Left ventricle myocardium superior (tissue), 1 donor: ENCODE measurements around the gene FNBP1. TPM values are rescaled to one million over a fixed set of nuclear protein-coding genes. Genes with fewer than 3 reads are reported as not detected.
A peak's percentile ranks its signal among the peaks of the same experiment; 100 is the strongest.
"Not testable (repeated sequence)": the region's sequence is repeated elsewhere in the genome, so short reads cannot be mapped to it uniquely, and the experiment has no call there.

ENCODE experiments used
- ATAC-seq: fragments of 200-7000 bp; cut with Tn5 transposase; one replicate; pipeline ENCODE4 v1.9.1; 2020; ENCODE audit warnings: mild to moderate bottlenecking, moderate library complexity
- DNase-seq: peaks from one replicate; pipeline ENCODE4 v3.0.0-alpha.2; 2020
- intact Hi-C: fragments of 100-400 bp; cut with micrococcal nuclease; formaldehyde crosslinking; loops from one replicate; pipeline ENCODE4 v1.11.0; 2022
- total RNA-seq: library from RNA; stranded (reverse); fragmentation: NEBNext Ultra II Directional; extraction: Animal tissue kit (Norgen Biotek cat#: 25700); gene quantifications from one replicate; pipeline ENCODE4 v1.2.1, GENCODE V29; 2021
- donor health status: DM: no; HTN: yes; CAD: no; lungs with severe emphysema.

The FNBP1 gene
- total RNA-seq, 1 donor from 2014 or later = 23.7 TPM

DNA sequence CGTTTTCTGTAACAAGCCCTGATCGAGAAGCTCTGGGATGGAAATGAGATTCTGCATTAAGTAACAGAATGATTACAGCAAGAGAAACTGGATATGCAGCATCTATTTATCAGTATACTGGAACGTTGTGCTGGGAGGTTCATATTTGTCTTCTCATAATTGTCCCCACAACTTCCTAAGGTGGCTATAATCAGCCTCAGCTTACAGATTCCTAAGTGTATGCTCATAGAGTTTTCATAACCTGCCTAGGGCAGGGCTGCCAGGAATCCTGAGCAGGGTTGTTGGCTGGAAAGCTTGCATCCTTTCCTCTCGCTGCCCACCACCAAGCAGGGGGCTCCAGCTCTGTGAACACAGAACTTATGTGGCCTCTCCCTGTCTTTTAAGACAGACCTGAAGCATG is 70.2 kb downstream of the FNBP1 start:
- intact Hi-C loops = no loop called here
- DNase-seq = no peak
- no peak for ATAC-seq

- intact Hi-C loops = no loop called here
- ATAC-seq (peak; percentile 41), DNase-seq (no peak)
Measured at GRCh38 chr9:129968690-129969485, 74.1 kb downstream of the FNBP1 start.

- DNase-seq (peak; percentile 44), ATAC-seq (peak; percentile 36)
Measured at GRCh38 chr9:129964901-129965734, 77.9 kb downstream of the FNBP1 start.

DNA sequence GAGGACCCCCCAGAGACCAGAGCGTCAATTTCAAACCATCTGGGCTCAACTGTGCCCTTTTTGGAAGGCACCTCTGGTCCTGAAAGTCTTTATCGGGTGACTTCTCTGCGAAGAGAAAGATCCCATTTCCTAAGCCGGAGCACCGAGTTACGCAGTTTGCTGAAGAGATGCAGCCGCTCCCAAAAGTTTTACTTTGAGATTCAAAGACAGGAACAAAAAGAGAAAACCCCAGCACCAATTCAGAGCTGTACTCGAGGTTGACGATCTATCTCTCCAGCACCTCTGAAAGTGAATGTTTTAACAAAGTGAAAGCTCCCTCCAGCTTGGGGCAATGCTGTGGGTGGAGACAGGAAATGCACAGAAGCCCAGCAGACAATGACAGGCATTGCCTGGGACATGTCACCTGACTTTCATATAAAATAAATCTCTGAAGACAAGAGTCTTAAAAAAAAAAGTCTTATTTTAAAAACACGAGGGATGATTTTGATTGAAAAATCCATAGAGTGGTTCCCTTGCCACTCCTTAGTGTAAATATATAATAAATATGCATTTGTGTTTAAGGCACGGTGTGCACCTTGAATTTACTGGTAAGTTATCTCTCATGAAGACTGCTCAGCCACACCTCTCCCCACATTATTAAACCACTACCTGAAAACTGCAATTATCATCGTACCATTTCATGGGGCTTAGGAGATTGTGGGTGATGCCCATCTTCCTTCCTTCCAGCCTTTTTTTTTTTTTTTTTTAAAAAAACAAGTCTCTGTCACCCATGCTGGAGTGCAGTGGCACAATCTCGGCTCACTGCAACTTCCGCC is 79.9 kb downstream of the FNBP1 start:
- intact Hi-C loops = no loop called here
- peak; percentile 83 for ATAC-seq
- no peak for DNase-seq

More at GRCh38 chr9:129964901-129965734, 77.9 kb downstream of the FNBP1 start:
- intact Hi-C loops = no loop called here

DNA sequence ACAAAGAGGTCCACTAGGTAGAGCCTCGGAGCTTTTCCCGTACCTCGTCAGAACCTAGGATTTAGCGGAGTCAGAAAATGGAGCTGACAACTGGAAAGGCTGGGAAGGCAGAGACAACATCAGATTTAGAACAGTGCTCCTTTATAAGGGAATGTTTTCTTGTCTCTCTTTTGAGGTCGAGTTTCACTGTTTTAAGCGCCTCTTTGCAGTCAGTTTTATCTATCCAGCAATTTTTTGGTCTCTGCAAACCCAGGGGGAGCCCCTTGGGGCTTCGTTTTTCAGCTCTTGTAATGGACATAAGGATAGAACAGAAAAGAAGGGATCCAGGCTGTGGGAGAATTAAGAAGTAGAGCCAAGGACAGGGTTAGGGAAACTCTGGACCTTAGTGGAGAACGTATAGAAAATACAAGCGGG is 80.5 kb downstream of the FNBP1 start:
- intact Hi-C loops = no loop called here
- DNase-seq (no peak), ATAC-seq (peak; percentile 27)

- ATAC-seq = no peak
- no peak for DNase-seq
- intact Hi-C loops = no loop called here
Measured at GRCh38 chr9:129958796-129959195, 84.2 kb downstream of the FNBP1 start.

DNA sequence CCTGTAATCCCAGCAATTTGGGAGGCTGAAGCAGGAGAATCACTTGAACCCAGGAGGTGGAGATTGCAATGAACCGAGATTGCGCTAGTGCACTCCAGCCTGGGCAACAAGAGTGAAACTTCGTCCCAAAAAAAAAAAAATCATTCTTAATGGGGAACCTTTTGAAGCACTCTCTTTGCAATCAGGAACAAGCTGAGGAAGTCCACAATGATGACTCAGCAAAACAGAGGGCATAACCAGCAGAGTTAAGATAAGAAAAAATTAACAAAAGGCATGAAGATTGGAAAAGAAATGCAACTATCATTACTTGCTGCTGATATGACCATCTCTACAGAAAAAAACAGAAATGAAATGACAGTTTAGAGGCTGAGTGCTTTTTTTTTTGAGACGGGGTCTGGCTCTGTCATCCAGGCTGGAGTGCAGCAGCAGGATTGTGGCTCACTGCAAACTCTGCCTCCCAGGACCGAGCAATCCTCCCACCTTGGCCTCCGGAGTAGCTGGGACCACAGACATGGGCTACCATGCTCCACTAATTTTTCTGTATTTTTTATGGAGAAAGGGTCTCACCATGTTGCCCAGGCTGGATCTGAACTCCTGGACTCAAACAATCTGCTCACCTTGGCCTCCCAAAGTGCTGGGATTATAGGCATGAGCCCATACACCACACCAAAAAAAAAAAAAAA is 88.0 kb downstream of the FNBP1 start:
- no peak for DNase-seq

DNA sequence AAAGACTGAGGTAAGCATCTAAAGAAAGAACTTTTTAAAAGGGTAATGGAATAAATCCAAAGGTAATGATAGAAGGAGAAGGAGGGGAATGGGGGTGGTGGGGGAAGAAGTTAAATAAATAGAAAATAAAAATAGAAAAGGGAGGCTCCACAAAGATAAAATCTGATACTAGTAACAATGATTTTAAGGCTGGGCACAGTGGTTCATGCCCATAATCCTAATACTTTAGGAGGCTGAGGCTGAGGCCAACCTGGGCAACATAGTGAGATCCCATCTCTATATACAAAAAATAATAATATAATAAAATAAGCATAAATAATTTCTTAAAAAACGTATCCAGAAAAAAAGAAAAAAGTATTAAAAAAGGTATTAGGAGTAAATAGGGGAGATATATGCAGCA is 89.3 kb downstream of the FNBP1 start:
- no peak for ATAC-seq
- DNase-seq = no peak
- intact Hi-C loops = no loop called here

More for the DNA sequence above, 88.0 kb downstream of the FNBP1 start:
- intact Hi-C loops = no loop called here
- peak; percentile 25 for ATAC-seq

DNA sequence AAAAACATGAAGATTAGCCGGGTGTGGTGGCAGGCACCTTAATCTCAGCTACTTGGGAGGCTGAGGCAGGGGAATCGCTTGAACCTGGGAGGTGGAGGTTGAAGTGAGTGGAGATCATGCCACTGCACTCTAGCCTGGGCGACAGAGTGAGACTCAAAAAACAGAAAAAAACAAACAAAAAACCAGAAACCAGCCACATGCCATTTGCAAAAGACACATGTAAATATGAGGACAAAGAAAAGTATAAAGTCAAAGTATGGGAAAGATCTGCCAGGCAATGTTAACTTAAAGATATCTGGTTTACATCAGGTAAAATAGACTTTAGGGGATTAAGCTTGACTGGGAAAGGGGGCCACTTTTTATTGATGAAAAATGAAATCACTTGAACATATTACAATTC is 90.7 kb downstream of the FNBP1 start:
- no peak for ATAC-seq
- intact Hi-C loops = no loop called here
- no peak for DNase-seq

GRCh38 chr9:129949821-129950220 is 93.2 kb downstream of the FNBP1 start:
- intact Hi-C loops = no loop called here
- ATAC-seq (no peak), DNase-seq (no peak)

DNA sequence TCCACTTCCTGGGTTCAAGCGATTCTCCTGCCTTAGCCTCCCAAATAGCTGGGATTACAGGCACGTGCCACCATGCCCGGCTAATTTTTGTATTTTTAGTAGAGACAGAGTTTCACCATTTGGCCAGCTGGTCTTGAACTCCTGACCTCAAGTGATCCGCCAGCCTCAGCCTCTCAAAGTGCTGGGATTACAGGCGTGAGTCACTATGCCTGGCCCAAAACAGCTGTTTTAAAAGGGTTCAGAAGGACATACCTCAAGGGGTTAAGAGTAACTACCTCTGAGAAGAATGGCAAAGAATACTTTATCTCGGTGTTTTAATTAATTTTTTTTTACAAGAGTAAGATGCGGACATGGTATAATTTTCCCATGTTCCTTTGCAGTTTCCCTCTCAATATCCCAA is 94.4 kb downstream of the FNBP1 start:
- DNase-seq, intact Hi-C loops, ATAC-seq: not testable (repeated sequence)

DNA sequence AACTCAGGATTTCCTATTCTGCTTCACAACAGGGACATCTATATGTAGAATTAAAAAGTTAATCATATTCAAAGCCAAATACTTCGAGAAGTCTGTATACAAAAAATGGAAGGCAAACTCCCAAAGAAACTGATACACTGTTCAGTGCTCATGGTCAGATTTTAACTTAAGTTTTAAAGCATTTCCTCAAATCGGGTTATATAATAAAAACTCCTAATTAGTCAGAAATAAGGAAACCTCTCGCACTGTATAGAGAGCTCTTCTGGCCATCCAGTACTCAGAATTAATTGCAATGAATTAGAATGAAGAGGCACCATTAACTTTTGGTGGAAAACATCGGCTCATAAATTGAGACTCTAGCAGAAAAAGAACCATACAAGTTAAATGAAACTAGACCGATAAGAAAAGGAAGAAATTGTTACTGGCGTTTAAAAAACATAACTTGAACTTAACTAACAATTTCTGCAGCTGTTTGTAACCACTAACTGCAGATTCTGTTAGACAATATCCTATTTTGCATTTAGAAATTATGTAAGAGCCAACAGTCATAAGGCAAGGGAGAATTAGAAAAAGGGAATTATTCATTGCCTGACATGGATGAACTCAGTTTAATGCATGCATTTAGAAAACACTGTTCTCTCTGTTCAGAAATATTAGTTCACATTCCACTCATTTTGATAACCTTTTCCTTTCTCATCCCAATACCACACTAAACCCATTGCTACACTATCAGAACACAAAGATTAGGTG is 96.6 kb downstream of the FNBP1 start:
- intact Hi-C loops = no loop called here
- no peak for ATAC-seq
- no peak for DNase-seq

DNA sequence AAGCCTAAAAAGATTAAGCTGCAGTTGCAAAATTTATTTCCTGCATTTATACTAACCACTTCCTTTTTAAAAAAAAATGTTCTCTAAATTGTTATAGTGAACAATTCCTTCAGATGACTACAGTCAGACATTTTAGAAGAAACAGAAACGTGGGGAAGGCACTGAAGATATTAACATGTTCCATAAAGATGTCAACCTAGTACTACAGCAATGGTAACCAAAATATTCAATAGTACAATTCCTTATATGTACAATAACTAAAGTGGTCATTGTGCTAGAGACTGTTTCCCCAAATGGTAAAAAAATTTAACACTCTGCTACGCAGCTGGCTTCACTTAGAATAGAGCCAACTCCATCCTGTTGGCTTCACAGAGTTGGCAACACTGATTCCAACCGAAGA is 97.7 kb downstream of the FNBP1 start:
- peak; percentile 31 for ATAC-seq
- DNase-seq = no peak
- intact Hi-C loops = no loop called here

- DNase-seq (no peak), ATAC-seq (peak; percentile 44)
- intact Hi-C loops = no loop called here
Measured at GRCh38 chr9:129944506-129945116, 98.4 kb downstream of the FNBP1 start.

GRCh38 chr9:129939431-129939830 is 103.6 kb downstream of the FNBP1 start:
- intact Hi-C loops = no loop called here
- DNase-seq = no peak
- ATAC-seq = no peak

DNA sequence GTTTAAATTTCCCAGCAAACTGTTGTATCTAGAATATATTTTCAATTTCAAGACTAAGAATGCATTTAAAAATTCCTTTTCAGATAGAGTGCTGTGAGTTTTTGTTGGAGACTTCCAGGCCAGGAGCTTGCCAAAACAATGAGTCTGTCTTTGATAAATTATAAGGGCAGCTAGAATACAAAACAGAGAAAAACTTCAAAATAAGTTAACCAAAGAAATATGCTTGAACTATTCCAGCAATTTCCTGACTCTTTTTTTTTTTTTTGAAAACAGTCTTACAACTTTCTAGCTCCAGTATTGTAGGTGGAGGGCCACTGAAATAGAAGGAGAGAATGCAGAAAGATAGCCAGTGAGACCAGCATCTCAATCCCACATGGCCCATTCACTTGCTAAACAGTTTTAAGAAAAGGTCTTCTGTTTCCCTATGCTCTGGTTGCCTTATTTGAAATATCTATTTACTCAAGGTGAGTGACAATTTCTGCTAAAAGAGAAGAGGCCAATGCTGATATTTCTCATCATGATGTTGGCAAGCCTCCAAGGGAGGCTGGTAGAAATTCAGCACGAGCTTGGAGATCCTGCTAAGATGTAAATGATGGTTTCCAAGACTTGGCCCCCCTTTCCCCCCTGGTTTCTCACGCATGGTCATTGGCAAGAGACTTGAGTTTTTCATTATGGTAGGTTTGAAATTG is 104.6 kb downstream of the FNBP1 start:
- intact Hi-C loops = no loop called here
- ATAC-seq (no peak), DNase-seq (no peak)

- intact Hi-C loops, DNase-seq, ATAC-seq: not testable (repeated sequence)
Measured at GRCh38 chr9:129937879-129938278, 105.1 kb downstream of the FNBP1 start.
